KBM-7 (cell line): Measurements from ENCODE around the gene GDF9.

ENCODE experiments used
- DNase-seq: peaks from one replicate; pipeline ENCODE4 v3.0.0-alpha.2; 2015
- in situ Hi-C: fragments of 300-500 bp; cut with MboI; formaldehyde crosslinking; loops from 2 replicates; pipeline ENCODE4 v1.14.3; 2020; ENCODE audit warnings: low sequenced_read_pairs, low pct_unique_long_range_greater_than_20kb, mixed read lengths

The GDF9 gene

DNA sequence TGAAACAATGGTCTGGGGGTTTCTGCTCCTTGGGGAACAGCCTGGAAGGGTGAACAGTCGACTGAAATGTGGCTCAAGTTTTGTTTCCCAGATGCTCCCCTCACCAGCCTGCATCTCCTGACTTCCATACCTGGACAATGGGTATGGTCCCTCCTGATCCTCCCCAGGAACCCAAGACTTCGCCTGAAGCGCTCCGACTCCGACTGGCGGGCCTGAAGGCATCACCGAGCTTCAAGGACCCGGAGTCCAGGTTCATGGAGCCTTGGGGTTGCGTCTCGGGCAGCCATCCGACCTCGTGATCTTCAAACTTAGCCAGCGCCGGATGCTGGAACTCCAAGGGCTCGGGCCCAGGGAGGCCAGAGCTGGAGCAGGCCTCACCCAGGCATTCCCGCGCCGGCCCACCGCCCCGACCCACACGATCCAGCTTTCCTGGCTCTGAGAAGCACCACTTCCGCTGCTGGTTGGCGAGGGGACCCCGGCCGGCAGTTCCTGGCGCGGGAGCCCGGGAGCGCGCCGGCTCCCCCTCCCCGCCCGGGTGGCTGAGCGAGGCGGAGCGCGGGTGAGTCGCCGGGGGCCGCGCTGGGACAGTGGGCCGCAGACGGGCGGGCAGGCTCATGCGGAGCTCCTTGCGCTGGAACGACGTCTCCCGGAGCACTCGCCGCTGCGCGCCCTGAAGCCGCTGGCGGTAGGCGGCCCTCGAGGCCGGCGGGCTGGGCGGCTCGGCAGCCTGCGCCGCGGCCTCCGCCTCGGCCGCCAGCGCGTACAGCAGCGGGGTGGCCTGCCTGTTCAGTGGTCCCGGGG, 41.0 kb downstream of the GDF9 start:
- DNase-seq, result no peak
- in situ Hi-C loops, result no loop called here

GRCh38 chr5:132824426-132824825, 41.8 kb downstream of the GDF9 start:
- in situ Hi-C loops, result no loop called here
- no peak for DNase-seq

DNA sequence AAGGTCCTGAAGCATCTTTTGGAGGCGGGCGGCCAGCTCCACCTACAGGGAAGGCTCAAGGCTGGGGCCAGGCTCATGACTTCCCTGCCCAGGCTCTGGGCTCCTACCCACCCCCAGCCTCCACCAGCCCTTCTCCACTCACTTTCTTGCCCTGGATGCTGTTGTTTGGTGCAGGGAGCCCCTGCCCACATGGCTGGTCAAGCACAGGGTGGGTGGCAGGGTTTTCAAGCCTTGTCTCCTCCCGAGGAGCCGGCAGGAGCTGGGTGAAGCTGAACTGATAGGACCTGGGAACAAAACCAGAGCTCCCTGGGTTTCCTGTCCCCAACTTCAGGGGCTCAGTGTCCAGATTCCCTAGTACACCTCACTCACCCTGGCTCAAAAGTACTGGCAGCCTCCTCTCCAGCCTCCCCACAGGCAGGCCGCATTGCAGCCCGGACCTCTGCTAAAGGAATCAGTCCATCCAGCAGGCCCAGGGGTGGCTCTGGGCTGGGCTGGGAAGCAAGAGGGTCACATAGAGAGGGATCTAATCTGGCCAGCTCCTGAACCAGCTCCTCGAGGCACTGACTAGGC, 42.7 kb downstream of the GDF9 start:
- in situ Hi-C loops, result no loop called here
- no peak for DNase-seq

DNA sequence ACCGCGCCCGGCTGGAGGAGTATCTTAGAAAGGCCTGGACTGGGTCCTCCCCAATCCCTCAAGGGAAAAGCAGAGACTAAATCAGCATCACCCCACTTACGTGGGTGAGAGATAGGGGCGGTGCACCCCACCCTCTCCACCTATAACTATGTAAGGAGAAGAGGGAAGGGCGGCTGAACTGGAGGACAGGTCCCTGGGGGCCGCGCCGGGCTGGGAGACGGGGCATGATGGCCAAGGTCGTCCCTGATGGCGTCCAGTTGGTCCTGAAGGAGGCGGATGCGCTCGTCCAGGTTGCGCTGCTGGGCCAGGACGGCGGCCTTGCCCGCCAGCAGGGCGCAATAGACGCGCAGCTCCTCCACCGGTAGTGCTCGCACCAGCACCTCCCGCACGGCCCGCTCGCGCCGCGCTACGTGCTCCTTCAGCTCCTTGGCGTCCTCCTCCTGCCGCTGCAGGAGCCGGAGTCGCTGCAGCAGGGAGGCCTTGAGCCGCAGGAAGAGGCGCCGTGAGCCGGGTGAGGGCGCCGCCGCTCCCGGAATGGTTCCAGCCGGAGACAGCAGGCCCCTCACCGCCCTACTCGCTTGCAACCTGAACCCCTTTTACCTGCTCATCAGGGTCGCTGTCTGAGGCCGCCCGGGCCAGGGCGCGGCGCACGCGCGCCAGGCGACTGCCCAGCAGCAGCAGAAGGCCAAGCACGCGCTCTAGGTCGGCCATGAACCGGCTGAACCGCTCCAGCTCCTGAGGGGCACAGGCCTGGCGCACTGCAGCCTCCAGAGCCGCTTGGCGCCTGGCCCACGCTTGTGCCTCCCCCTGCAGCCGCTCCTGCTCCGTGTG, 43.4 kb downstream of the GDF9 start:
- in situ Hi-C loops, result no loop called here
- no peak for DNase-seq

DNA sequence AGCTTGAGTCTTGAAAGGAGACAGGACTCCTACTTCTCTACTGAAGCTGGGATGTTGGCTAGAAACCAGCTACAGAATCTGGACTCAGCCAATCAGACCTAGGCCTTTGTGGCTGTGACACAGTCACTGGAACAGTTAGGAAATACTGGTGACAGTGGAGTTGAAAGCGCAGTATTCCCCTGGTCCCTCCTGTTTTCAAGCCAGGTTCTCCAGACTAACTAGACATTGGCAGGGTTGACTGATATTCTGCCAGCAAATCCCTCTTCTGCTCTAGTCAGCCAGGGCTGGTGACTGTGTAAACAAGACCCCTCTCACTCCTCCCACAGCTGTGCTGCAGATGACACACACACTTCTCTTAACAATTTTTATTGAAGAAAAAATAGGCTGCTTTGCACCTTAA, 44.5 kb downstream of the GDF9 start:
- in situ Hi-C loops, result no loop called here
- DNase-seq, result no peak

- in situ Hi-C loops, result no loop called here
- DNase-seq, result no peak
These were observed 44.9 kb downstream of the GDF9 start for GRCh38 chr5:132821350-132821749.

DNA sequence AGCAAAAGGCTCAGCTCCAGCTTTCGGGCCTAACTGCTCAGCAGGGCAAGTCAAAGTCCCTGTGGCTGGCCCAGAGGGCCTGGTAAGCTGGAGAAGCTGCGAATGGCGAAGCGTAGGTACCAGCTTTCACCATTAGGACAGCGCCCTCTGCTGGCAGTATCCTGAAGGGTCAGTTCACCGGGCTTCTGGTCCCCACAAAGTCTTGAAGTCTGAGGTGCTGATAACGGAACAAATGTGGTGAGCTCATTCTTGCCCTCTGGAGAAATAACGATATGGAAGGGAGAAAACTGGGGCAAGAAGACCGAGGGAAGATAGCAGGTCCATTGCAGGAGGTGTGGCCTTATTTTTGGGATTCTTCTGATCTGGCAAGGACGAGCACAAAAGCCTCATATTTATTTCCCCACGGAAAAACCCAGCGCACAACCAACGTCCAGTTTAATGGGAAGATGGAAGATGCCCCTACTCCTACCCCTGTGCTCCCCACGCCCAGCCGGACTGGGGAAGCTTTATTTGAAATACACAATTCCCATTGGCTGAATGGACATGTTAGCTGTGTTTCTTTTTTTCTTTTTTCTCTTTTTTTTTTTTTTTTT, 46.0 kb downstream of the GDF9 start:
- in situ Hi-C loops, result no loop called here
- DNase-seq, result peak; percentile 90

GRCh38 chr5:132819468-132819867, 46.8 kb downstream of the GDF9 start:
- in situ Hi-C loops, result no loop called here
- DNase-seq, result no peak

- in situ Hi-C loops, result no loop called here
- DNase-seq, result no peak
These were observed 49.3 kb downstream of the GDF9 start for GRCh38 chr5:132817011-132817410.

DNA sequence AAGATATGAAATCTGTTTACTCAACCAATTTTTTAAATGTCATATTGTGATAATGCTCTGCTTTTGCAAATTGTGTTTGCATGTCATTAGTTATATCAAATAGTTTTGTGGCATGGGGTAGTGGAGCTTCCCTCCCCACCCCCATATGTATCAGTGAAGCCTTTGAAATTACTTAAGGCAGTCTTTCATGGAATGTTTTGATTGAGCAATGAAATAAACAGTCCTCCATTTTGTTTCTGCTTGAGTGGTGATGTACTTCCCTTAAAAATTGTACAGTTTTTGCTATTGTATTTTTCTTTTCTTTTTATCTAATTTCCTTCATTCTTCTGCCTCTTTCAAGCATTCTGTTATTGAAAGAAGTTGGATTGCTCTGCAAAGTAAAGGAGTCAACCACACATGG, 49.7 kb downstream of the GDF9 start:
- in situ Hi-C loops, result no loop called here

DNA sequence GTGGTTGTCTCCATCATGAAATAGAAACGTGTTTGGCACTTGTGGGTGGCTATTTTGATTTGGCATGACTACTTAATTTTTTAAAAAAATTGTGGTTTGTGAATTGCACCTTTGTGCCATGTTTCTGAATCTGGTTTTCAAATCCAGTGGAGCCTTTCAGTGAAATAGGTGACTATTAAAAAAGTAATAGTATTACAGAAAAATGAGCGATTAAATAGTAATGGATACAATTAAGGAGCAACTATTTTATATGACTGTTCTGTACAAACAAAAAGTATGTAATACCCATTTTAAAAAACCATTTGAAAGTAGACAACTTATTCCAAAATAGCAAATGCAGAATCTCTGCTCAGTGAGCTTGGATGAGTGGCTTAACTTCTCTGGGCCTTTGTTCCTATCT, 50.2 kb downstream of the GDF9 start:
- in situ Hi-C loops, result no loop called here
- DNase-seq, result no peak

More for the DNA sequence above, 49.7 kb downstream of the GDF9 start:
- DNase-seq, result no peak

GRCh38 chr5:132815454-132815853, 50.8 kb downstream of the GDF9 start:
- in situ Hi-C loops, result no loop called here
- no peak for DNase-seq

DNA sequence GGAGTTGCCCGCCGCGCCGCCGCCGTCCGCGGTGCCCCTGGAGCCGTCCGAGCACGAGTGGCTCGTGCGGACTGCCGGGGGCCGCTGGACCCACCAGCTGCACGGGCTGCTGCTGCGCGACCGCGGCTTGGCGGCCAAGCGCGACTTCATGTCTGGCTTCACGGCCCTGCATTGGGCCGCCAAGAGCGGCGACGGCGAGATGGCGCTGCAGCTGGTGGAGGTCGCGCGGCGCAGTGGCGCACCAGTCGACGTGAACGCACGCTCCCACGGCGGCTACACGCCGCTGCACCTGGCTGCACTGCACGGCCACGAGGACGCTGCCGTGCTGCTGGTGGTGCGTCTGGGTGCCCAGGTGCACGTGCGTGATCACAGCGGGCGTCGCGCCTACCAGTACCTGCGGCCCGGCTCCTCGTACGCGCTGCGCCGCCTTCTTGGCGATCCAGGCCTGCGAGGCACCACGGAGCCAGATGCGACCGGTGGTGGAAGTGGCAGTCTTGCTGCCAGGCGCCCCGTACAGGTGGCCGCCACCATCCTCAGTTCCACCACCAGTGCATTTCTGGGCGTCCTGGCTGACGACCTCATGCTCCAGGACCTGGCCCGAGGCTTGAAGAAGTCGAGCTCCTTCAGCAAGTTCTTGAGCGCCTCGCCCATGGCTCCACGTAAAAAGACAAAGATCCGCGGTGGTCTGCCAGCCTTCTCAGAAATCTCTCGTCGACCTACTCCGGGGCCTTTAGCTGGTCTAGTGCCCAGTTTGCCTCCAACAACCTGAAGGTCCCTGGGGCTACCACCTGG, 51.6 kb downstream of the GDF9 start:
- in situ Hi-C loops, result no loop called here
- DNase-seq, result no peak

- DNase-seq, result no peak
- in situ Hi-C loops, result no loop called here
These were observed 52.4 kb downstream of the GDF9 start for GRCh38 chr5:132813599-132814502.

DNA sequence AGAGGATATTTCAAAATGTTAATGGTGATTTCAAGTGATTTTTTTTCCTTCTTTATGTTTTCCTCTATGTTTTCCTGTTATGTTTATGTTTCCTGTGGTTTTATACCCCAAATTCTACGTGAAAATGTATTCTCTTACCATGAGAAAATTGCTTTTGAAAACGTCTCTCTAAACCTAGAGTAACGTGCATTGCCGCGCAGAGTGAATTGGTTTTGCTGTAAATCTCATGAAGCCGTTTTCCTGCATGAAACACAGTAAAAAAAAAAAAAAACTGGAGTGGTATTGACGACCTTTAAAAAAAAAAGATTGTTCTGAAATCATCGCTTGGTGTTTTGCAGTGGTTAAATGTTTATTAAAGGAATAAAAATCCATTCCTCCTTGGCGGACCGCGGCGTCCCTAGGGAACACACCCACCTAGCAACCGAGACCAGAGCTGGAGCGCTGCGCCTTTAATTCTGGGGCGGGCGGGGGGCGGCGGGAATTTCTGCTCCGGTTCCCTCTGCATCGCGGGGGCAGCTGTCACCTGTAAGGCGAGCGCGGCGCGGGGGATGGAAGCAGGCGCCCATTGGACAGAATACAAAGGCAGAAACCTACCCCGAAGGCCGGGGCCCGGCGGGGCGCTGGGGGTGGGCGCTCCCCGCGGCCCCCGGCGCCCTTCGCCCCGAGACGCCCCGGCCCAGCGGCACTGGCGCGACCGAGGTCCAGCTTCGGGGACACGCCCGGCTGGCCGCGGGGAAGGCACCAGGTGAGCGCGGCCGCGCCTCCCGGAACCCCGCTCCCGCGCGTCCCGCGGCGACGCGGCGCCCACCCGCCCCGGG, 53.3 kb downstream of the GDF9 start, which contains the start of gene SOWAHA:
SOWAHA (plus strand) TSS at position 522 of the 818 bp plus-strand sequence. CDS start 320 bp downstream, outside the sequence.
- DNase-seq, result peak; percentile 19

GRCh38 chr5:132812123-132812765, 54.0 kb downstream of the GDF9 start:
- DNase-seq, result peak; percentile 30

More for the DNA sequence above, 53.3 kb downstream of the GDF9 start, which contains the start of gene SOWAHA:
- in situ Hi-C loops, result no loop called here

More at GRCh38 chr5:132812123-132812765, 54.0 kb downstream of the GDF9 start:
- in situ Hi-C loops, result no loop called here
